Activated CD4-positive, CD25-positive, alpha-beta regulatory T cell (primary cell): ENCODE results near the gene ITGA3.

Source experiments
- DNase-seq, 4 experiments: peaks; one replicate each; lab custom pipeline; 2025; lab: John Stamatoyannopoulos, UW

The ITGA3 gene

GRCh38 chr17:50129728-50130558 is 74.0 kb downstream of the ITGA3 start, which contains the start of gene SAMD14:
SAMD14 (minus strand) TSS chr17:50130160; CDS start chr17:50124959, 5,201 bp downstream.
- DNase-seq = peak in 1 of 4 experiments; percentile 30

DNA sequence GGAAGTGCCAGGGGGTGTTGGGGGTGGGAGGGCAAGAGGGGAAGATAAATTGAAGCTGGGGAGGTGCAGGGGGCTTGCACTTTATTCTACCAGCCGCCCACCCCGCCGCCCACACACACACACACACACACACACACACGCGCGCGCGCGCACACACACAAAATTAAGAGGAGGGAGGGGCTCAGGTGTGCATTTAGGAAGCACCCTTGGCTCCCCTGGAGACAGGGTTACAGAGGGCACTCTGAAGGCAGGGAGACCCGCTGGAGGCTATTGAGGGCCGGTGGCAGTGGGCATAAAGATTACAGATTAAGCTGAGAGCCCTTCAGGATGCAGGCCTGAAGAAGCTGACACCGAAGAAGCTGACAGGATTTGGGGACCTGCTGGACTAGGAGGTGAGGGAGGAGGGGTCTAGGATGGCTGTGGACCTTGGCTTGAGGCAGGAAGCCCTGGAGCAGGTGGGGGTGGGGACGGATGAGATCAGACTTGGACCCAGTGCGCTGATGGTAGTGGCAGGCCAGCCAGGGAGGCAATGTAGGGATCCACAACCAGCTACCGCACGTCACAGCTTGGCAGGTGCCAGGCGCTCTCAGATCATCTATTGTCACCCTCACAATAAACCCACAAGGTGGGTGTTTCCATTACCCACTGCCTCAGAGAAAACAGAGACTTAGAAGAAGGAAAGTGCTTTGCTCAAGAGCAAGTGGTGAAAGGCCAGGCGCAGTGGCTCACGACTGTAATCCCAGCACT is 74.8 kb downstream of the ITGA3 start:
- DNase-seq = no peak

- no peak for DNase-seq
Observed at GRCh38 chr17:50132104-50132794, 76.3 kb downstream of the ITGA3 start.

GRCh38 chr17:50133028-50133768 is 77.3 kb downstream of the ITGA3 start:
- no peak for DNase-seq

GRCh38 chr17:50133769-50134099 is 77.8 kb downstream of the ITGA3 start:
- DNase-seq = no peak

DNA sequence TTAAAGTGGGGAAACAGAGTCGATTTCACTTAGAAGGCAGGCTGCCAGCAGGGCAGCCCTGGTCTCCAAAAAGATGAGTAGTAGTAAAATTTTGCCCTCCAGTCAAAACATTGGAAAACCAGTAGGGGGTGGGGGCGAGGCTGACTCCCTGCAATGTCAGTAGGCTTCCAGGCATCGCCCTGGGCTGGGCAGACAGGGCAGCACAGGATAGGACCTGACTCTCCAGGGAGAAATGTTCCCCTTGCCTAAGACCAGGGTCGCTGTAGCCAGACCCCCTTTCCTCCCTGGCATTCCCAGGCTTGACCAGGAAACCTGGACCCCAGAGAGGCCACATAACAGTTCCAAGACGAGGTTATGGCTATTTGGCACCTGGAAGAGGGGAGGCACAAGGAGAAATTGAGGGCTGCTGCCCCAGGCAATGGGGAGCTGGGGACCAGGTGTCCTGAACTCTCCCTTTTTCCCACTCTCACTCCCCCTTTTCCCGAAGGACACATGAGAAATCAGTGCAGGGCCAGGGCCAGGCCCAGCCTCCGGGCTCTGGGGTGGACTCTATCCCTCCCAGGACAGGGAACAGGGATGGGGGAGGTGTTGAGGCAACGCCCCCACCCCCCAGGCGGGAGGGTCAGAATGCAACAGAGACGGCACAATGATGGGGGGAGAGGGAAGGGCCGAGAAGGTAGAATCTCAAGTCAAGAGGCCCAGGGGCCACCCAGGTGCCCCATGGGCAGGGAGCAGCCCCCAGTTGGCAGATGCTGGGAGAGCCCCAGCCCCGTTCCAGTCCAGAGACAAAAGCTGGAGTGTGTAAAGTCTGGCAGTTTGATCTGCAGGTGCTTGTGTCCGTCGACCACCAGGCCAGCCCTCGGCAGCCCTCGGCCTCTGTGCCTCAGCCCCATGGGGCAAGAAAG is 78.5 kb downstream of the ITGA3 start:
- no peak for DNase-seq

DNA sequence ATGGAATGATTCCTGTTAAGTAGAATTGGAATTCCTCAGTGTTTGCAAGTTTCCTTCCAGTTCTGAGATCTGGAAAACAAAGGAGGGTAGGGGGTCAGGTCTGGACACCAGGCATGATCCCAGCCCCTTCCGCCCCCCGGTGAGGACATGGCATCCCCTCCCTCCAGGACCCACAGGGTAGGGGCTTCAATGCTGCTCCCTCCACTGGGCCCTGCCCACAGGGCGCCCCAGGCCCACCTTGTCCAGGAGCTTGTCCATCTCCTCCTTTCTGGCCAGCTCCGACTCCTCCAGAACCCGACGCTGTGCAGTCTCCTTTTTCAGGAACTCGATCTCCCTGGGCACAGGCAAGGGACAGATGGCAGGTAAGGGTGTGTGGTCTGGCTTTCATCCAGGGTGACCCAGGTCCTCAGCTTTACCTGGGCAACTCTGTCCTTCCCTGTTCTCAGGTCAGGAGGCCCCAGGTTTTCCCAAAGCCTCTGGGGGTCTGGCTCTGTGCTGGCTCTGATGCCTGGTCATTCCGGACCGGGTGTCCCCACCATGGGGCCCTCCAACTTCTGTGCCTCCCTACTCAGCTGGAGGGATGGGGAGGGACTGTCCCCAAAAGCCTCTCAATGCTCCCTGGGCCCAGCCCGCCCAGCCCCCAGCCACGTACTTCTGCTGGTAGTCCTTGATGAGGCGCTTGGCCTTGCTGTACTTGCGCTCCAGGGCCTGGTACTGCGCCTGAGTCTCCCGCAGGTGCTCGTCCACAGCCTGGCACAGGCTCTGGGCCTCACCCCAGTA is 79.6 kb downstream of the ITGA3 start:
- DNase-seq = no peak

DNA sequence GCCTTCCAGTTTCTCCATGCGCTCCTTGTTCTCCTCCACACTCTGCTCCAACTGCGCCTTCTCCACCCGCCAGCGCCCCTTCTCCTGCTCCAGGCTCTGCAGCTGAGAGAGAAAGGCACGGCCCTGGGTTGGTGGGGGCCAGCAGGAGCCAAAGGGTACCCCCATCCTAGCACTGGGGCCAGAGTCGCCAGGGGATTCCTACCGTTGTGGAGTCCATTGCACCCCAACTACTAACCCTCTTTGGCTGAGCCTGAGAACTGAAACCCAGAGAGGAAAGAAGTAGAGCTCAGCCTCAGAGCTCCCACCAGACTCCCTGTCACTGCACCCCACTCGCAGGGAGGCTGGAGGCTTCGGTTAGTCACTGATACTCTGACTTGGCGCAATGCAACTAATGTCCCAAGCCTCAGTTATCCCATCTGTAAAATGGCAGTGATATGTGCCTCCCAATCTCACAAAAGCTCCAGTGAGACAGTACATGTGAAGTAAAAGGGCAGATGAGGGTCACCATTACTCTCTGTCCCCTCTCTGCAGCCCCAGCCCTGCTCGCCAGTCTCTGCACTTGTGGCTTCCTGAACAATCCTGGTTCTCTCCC is 80.3 kb downstream of the ITGA3 start:
- no peak for DNase-seq

DNA sequence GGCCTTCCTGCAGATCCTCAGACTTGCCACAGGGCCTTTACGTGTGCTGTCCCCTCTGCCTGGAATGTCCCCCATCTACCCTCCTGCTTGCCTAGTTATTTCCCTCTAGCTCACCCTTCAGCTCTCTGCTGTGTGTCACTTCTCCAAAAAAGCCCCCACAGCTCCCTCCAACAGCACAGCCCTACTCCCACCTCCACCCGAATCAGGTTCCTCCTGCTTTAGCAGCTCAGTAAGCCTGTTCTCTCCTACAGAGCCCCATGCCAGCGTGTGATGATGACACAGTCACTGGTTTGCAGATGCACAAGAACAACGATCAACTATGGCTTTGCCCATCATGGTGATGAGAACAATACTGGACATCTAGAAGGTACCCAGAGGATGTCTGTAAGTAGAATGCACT is 81.1 kb downstream of the ITGA3 start:
- no peak for DNase-seq

DNA sequence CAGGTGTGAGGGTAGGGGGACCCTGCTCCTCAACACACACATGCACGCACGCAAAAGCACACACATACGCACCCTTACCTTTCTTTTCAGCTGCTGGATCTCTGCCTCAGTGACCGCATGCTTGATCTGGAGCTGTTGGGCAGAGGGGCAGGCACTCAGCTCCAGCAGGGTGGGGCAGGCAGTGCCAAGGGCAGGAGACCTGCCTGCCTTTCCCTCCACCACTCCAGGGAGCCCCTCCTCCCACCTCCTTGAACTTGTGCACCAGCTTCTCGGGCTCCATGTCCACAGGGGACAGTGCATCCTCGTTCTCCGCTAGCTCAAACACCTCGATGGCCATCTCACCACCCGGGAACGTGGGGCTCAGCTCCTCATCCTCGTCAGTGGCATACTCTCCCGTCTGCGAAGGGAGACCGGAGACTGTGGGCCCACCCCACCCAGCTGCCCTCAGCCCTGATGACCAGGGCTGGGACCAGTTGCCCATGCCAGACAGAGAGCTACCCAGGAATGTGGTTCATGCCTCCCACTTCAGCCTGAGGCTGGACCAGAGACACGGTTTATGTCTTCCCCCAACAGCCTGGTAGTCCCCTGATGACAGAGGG is 83.4 kb downstream of the ITGA3 start:
- DNase-seq = no peak
